Caco-2 (cell line): ENCODE results near the gene MRPL50. TPM values are rescaled to one million over a fixed set of nuclear protein-coding genes. Genes with fewer than 3 reads are reported as not detected.

Experiments
- BruUV-seq: library from RNA; stranded (reverse); fragments of 400-500 nt; replicated peaks from 2 replicates; lab custom pipeline; 2021; lab: Mats Ljungman, UMichigan
- CTCF ChIA-PET: fragments of 300-600 bp; sonication (Branson Sonifier 250); formaldehyde crosslinking; loops from one replicate; lab custom pipeline; 2022; ENCODE audit warnings: antibody characterized with exemption; lab: Charles Lee
- POLR2A ChIA-PET: fragments of 300-600 bp; sonication (Branson Sonifier 250); formaldehyde crosslinking; loops from one replicate; lab custom pipeline; 2022; ENCODE audit warnings: antibody characterized with exemption; lab: Charles Lee
- DNase-seq, 2 experiments: peaks; one replicate each; pipeline versions ENCODE4 v3.0.0 to v3.0.0-alpha.2; 2020 to 2022
- H3K27me3 ChIP-seq: replicated peaks from 2 replicates; pipeline ENCODE4 v1.6.0; 2011; ENCODE audit warnings: low read length; ENCODE audit not compliant: control insufficient read depth, insufficient read depth
- H3K36me3 ChIP-seq: 2 replicates; pipeline ENCODE4 v1.5.1; 2011; ENCODE audit warnings: low read length; ENCODE audit not compliant: control insufficient read depth, insufficient read depth
- H3K4me1 ChIP-seq: fragments of 250-450 bp; sonication (Bioruptor Pico); 2 replicates; pipeline ENCODE4 v1.5.1; 2020; ENCODE audit warnings: mild to moderate bottlenecking
- H3K4me3 ChIP-seq: 2 replicates; pipeline ENCODE4 v1.5.1; 2011; ENCODE audit warnings: low read depth, mild to moderate bottlenecking, control low read depth, low read length
- H3K9me3 ChIP-seq: fragments of 250-450 bp; sonication (Bioruptor Pico); 2 replicates; pipeline ENCODE4 v1.5.1; 2020; ENCODE audit warnings: mild to moderate bottlenecking, moderate library complexity
- H3K27ac Mint-ChIP-seq: one replicate; pipeline ENCODE4 v1.8.0; 2022; ENCODE audit warnings: mixed read lengths; ENCODE audit not compliant: unreplicated experiment
- H3K27me3 Mint-ChIP-seq: one replicate; pipeline ENCODE4 v1.8.0; 2022; ENCODE audit warnings: mixed read lengths; ENCODE audit not compliant: insufficient read depth, unreplicated experiment
- H3K36me3 Mint-ChIP-seq: one replicate; pipeline ENCODE4 v1.8.0; 2022; ENCODE audit warnings: mild to moderate bottlenecking, mixed read lengths; ENCODE audit not compliant: insufficient read depth, unreplicated experiment
- H3K4me1 Mint-ChIP-seq: one replicate; pipeline ENCODE4 v1.8.0; 2022; ENCODE audit warnings: low read depth, mixed read lengths; ENCODE audit not compliant: unreplicated experiment
- H3K4me3 Mint-ChIP-seq: one replicate; pipeline ENCODE4 v1.8.0; 2022; ENCODE audit warnings: mild to moderate bottlenecking, moderate library complexity, mixed read lengths; ENCODE audit not compliant: unreplicated experiment
- H3K9me3 Mint-ChIP-seq: one replicate; pipeline ENCODE4 v1.8.0; 2022; ENCODE audit warnings: mixed read lengths; ENCODE audit not compliant: unreplicated experiment
- intact Hi-C: fragments of 100-400 bp; cut with micrococcal nuclease; formaldehyde crosslinking; loops from one replicate; pipeline ENCODE4 v1.10.0; 2022; ENCODE audit not compliant: unreplicated experiment
- total RNA-seq: library from RNA; stranded (reverse); gene quantifications from 2 replicates; pipeline ENCODE4 v1.2.3, GENCODE V29; 2022
- TF ChIP-seq, protein P1 (sequence below), 2 experiments: fragments of 200-600 bp in 1 of 2; IDR thresholded peaks; 1 replicate in 1 of 2; 2 replicates in 1 of 2; pipeline versions ENCODE4 v1.5.1 to v1.8.0; 2011 to 2022; ENCODE audit warnings: antibody characterized with exemption in 1 of 2, control low read depth in 1 of 2, inconsistent platforms in 1 of 2, low read depth in 1 of 2, low read length in 1 of 2, mild to moderate bottlenecking in 1 of 2, moderate library complexity in 1 of 2; ENCODE audit not compliant: insufficient read depth in 1 of 2, severe bottlenecking in 1 of 2, unreplicated experiment in 1 of 2

MRPL50 gene
- total RNA-seq, 1 experiment from 2014 or later: 15.6 TPM

DNA sequence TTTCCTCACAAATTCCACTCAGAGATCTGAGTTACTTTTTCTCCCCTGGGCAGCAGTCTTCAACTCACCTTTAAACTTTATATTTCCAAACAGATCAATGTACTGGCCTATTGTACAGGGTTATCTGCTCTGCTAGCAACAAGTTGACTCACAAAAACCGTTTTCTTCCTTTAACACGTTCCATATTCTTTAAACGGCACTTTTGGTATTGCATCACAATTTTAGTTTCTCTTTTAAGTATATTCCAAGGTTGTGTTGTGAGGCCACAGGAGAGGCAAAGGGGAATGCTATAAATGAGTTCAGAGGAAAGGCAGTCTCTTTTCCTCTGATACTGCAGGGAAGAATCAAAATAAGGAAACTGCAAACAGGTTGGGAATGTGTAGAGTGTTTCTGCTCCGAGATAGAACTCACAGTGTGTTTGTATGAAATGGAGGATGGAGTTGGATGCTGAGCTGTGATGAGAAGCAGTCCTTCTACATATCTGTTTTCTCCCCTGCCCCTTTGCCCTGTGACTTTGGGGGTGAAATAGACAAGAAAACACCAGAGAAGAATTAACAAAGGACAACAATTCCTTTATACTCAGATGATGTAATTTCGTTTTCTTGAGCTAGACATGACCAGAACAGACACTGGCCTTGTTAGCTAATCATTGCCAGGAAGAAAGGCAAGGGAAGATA is 47.1 kb upstream of the MRPL50 start:
- ChIA-PET POLR2A (no interaction called here), CTCF (no interaction called here)
- H3K4me1 Mint-ChIP-seq: peaks cover 31% of the 10 kb centered on the region
- H3K27me3 Mint-ChIP-seq: no peaks in the 10 kb centered on the region
- no peaks in the 10 kb centered on the region for H3K27me3 ChIP-seq
- BruUV-seq: no TSS peak
- H3K27ac Mint-ChIP-seq: peak overlapping the region; percentile 7
- H3K4me1 ChIP-seq: peaks cover 31% of the 10 kb centered on the region
- no peaks in the 10 kb centered on the region for H3K9me3 Mint-ChIP-seq
- no peaks in the 10 kb centered on the region for H3K9me3 ChIP-seq
- no peaks in the 10 kb centered on the region for H3K36me3 ChIP-seq
- peaks cover 6% of the 10 kb centered on the region for H3K36me3 Mint-ChIP-seq
- H3K4me3 ChIP-seq: no peak overlapping the region
- DNase-seq: no peak
- no peak overlapping the region for H3K4me3 Mint-ChIP-seq
- intact Hi-C loops: loop anchor here (5.0 kb wide), 1 partner anchor 123 kb away; no protein-coding TSS in a partner anchor
- TF ChIP-seq, protein P1, sequence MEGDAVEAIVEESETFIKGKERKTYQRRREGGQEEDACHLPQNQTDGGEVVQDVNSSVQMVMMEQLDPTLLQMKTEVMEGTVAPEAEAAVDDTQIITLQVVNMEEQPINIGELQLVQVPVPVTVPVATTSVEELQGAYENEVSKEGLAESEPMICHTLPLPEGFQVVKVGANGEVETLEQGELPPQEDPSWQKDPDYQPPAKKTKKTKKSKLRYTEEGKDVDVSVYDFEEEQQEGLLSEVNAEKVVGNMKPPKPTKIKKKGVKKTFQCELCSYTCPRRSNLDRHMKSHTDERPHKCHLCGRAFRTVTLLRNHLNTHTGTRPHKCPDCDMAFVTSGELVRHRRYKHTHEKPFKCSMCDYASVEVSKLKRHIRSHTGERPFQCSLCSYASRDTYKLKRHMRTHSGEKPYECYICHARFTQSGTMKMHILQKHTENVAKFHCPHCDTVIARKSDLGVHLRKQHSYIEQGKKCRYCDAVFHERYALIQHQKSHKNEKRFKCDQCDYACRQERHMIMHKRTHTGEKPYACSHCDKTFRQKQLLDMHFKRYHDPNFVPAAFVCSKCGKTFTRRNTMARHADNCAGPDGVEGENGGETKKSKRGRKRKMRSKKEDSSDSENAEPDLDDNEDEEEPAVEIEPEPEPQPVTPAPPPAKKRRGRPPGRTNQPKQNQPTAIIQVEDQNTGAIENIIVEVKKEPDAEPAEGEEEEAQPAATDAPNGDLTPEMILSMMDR (IDR thresholded peaks at IDR 0.05; ENCODE audit: insufficient read depth in 1 of 2, low read depth in 1 of 2, low read length in 1 of 2, severe bottlenecking in 1 of 2, unreplicated experiment in 1 of 2): no peak

DNA sequence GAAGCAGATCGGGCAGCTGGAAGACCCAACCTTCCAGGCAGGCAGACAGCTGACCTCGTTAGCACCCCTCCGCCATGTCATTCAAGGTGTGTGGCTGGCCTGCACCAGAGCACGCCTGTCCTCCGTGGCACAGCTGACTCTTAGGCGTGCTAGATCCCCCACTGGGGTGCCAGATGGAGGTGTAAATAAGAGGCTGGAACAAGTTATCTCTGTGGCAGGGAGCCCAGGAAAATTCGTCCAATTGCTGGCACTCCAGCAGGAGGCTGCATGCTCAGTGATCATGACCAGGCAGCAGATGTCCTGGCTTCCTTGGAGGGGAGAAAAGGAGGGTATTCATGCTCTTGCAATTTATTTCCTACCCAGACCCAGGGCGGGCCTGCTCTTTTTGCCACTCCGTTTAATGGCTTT is 45.0 kb upstream of the MRPL50 start:
- H3K27ac Mint-ChIP-seq: no peak overlapping the region
- Histone ChIP-seq H3K4me1 (peaks cover 34% of the 10 kb centered on the region), H3K4me3 (no peak overlapping the region), H3K36me3 (no peaks in the 10 kb centered on the region), H3K27me3 (no peaks in the 10 kb centered on the region), H3K9me3 (no peaks in the 10 kb centered on the region)
- TF ChIP-seq, protein P1 (IDR thresholded peaks at IDR 0.05; ENCODE audit: insufficient read depth in 1 of 2, low read depth in 1 of 2, low read length in 1 of 2, severe bottlenecking in 1 of 2, unreplicated experiment in 1 of 2): no peak
- ChIA-PET CTCF (no interaction called here), POLR2A (no interaction called here)
- no peaks in the 10 kb centered on the region for H3K36me3 Mint-ChIP-seq
- H3K4me1 Mint-ChIP-seq: peaks cover 25% of the 10 kb centered on the region
- no peak overlapping the region for H3K4me3 Mint-ChIP-seq
- no peaks in the 10 kb centered on the region for H3K9me3 Mint-ChIP-seq
- no peak for DNase-seq
- H3K27me3 Mint-ChIP-seq: no peaks in the 10 kb centered on the region
- BruUV-seq: no TSS peak
- intact Hi-C loops: no loop called here

DNA sequence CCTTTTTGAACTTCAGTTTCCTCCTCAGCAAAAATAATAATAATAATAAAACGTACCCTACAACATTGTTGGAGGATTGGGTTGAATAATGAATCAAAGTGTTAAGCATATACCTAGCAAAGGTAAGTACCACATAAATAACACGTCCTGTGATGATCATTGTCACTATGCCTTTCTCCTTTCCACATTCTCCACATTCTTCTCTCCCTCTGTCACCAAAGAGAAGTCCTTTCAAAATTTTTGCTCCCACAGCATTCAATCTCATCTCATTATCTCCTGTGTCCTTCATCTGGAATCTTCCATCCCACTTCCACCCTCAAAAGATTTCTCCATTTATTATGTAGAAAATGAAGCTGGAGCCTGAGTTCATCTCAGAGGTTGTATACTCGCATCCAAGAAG is 44.3 kb upstream of the MRPL50 start:
- Histone ChIP-seq H3K27me3 (no peaks in the 10 kb centered on the region), H3K4me1 (peaks cover 30% of the 10 kb centered on the region), H3K4me3 (no peak overlapping the region), H3K36me3 (no peaks in the 10 kb centered on the region), H3K9me3 (no peaks in the 10 kb centered on the region)
- DNase-seq: no peak
- Mint-ChIP-seq H3K9me3 (no peaks in the 10 kb centered on the region), H3K27ac (no peak overlapping the region), H3K4me3 (no peak overlapping the region), H3K36me3 (no peaks in the 10 kb centered on the region), H3K27me3 (no peaks in the 10 kb centered on the region), H3K4me1 (peaks cover 23% of the 10 kb centered on the region)
- no TSS peak for BruUV-seq
- TF ChIP-seq, protein P1 (IDR thresholded peaks at IDR 0.05; ENCODE audit: insufficient read depth in 1 of 2, low read depth in 1 of 2, low read length in 1 of 2, severe bottlenecking in 1 of 2, unreplicated experiment in 1 of 2): no peak
- intact Hi-C loops: loop anchor here (1.0 kb wide), 1 partner anchor 44 kb away; the partner anchor contains the start of genes MRPL50 and ZNF189
- ChIA-PET CTCF (no interaction called here), POLR2A (no interaction called here)
